HG03039 (cell line): ENCODE results near the gene SMG9.
"Not testable (repeated sequence)": the region's sequence is repeated elsewhere in the genome, so short reads cannot be mapped to it uniquely, and the experiment has no call there.

ENCODE experiments used
- ATAC-seq: cut with Tn5 transposase; IDR thresholded peaks from one replicate; pipeline ENCODE4 v1.9.1; 2021; ENCODE audit warnings: mild to moderate bottlenecking, moderate library complexity; ENCODE audit not compliant: unreplicated experiment

The SMG9 gene

DNA sequence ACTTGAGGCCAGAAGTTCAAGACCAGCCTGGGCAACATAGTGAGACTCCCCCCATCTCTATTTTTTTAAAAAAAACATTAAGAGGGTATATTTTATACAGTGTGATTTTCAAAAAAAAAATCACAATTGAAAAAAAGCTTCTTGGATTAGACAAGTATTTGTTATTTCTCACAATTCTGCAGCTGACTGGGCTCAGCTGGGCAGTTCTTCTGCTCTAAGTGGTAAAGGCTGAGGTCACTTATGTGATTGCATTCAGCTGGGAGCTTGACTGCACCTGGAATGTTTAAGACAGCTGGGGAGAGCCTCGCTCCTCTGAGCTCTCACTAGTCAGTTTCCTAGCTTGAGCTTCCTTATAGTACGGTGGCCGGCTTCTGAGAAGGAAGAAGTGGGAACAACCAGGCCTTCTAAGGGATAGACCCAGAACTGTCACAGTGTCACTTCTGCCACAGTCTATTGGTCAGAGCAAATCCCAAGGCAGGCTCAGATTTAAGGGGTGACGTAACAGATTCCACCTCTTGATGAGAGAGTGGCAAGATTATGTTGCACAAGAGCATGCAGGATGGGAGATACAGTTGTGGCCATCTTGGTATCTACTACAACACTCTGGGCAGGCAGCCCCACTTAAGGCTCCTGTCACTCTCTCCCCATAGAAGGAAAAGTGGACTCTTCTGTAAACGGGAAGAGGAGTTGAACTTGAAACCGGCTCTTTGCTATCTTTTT lies 58.6 kb downstream of the SMG9 start:
- ATAC-seq = no peak

DNA sequence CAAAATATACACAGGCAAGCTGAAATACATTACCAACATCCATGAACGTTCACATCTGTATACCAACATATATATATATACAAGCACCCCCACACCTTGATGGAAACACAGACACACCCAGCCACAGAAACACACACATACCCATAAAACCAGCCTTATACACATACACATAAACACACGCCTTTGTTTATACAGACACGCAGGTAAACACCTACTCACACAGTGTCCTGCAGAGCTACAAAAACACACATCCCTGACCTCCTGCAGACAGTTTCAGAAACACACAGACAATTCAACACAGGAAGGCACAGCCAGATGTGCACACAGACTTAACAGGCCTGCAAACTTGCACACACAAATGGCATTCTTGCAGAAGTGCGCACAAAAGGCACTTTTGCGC lies 60.2 kb downstream of the SMG9 start:
- ATAC-seq = no peak

DNA sequence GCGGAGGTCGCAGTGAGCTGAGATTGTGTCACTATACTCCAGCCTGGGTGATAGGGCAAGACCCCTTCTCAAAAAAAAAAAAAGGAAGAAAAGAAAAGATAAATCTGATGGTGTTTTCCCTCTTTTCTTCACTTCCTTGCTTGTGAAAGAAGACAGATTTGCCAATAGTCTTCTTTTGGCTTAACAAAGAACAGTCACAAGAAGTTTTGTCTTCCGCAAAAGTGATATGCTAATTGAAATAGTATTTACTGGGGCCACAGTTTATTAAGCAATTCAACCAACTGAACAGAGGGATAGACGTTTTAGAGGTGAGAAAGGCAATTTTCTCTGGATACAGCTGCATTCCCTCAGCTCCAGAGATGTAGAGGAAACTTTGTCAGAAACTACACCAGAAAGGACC lies 61.9 kb downstream of the SMG9 start:
- no peak for ATAC-seq

DNA sequence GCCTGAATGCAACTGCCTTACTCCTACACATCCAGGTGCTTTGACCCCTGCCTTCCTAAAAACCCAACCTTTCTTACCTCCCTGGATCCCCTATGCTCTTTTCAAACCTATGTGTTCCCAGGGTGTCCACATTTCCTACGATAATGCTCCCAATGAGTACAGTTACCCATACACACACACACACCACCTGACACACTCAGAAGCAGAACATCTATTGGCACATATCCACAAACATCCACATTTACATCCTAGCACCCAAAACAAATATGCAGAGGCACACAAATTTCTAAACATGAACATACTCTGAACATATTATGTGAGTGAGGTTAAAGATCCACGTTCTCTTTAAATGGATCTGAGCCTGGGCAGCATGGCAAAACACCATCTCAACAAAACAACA lies 62.4 kb downstream of the SMG9 start:
- no peak for ATAC-seq

DNA sequence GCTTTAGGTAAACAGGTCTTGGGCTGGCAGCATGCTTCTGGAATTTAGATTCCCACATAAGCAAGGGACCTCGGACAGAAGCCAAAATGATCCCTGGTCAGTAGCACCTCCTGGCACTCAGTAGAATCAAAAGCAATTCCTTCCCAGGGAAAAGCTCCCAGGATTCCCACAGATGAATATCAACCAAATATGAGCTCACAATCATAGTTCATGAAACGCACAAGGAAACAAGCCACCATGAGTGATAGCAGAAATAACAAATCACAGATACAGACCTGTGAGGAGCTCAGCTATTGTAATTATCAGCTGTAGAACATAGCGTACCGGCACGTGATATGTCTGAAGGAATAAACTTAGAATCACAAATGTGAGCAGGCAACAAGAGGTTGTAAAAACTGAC lies 63.0 kb downstream of the SMG9 start:
- ATAC-seq = no peak

GRCh38 chr19:43690890-43691289 lies 63.9 kb downstream of the SMG9 start:
- ATAC-seq = no peak

DNA sequence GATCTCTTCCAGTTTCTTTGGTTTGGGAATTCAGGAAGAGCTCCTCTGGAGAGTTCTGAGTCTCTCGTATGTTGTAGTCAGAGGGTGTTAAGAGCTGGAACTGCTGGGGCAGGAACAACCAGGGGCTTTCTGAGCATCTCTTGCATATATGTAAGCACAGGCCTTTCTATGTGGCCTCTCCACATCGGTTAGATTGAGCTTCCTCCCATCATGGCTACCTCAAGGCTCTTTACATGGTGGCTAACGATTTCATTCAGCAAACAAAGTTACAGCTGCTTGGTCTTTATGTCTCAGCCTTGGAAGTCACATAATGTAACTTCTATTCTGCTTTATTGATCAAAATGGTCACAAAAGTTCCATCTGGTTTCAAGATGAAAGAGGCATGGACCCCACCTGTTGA lies 64.3 kb downstream of the SMG9 start:
- ATAC-seq = no peak

DNA sequence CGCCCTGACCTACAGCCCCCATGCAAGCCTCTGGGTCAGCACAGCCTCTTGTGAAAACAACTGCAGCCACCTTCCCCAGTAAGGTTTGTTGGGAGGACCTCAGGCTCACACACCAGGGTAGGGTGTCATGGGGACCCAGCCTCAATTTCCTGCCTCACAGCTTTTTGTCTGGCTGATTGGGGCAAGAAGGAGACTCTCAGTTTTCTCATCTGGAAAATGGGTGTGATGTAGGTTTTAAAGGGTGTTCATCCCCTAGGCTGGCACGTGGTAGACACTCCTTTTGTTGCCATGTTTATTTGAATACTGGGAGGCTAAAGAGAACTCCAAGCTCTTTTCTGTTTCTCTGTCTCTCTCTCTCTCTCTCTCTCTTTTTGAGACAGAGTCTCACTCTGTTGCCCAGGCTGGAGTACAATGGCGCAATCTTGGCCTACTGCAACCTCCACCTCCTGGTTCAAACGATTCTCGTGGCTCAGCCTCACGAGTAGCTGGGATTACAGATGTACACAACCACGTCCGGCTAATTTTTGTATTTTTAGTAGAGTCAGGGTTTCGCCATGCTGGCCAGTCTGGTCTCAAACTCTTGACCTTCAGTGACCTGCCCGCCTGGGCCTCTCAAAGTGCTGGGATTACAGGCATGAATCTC lies 66.6 kb downstream of the SMG9 start:
- no peak for ATAC-seq

DNA sequence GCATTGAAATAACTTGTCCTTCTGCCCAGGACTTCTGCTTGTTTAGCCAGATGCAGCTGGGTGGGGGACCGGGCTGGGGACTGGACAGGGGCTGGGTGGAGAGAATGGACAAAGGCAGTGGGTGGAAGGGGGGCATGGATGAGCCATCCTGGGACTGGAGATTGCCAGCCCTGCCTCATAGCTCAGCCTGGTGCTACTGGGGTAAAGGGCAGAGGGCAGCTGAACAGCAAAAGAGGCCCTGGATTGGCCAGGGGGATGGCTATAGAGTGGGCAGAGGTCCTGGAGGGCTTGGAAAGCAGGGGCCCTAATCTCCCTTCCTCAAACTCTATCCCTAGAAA lies 67.1 kb downstream of the SMG9 start:
- no peak for ATAC-seq

DNA sequence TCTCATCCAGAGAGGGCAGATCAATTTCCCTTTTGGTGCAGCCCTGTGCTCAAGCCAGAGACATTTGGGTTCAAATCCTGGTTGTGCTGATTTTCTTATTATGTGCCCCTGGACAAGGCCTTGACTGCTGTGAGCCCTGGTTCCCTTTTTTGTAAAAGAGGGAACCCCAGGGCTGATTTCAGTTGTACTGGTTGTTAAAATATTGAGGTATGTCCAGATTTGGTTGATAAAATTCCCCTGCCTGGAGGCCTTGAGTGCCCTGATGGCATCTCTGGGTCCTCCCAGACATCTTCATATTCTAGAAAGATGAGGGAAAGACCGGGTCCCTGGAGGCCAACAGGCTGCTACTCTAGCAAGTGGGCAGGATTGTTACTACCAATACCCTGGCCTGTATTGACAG lies 70.4 kb downstream of the SMG9 start:
- ATAC-seq = no peak

- no peak for ATAC-seq
Measured at GRCh38 chr19:43683905-43684304, 70.9 kb downstream of the SMG9 start.

- no peak for ATAC-seq
Measured at GRCh38 chr19:43682824-43683661, 71.7 kb downstream of the SMG9 start.

DNA sequence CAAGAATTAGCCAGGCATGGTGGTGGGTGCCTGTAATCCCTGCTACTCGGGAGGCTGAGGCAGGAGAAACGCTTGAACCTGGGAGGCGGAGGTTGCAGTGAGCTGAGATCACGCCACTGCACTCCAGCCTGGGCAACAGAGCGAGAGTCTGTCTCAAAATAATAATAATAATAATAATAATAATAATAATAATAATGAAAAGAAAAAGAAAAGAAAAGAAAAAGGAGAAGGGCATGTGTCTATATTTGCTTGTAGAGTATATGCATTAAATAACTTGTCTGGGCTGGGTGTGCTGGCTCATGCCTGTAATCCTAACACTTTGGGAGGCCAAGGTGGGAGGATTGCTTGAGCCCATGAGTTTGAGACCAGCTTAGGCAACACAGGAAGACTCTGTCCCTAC lies 72.5 kb downstream of the SMG9 start:
- ATAC-seq = not testable (repeated sequence)

- ATAC-seq = no peak
Measured at GRCh38 chr19:43681821-43682220, 72.9 kb downstream of the SMG9 start.

DNA sequence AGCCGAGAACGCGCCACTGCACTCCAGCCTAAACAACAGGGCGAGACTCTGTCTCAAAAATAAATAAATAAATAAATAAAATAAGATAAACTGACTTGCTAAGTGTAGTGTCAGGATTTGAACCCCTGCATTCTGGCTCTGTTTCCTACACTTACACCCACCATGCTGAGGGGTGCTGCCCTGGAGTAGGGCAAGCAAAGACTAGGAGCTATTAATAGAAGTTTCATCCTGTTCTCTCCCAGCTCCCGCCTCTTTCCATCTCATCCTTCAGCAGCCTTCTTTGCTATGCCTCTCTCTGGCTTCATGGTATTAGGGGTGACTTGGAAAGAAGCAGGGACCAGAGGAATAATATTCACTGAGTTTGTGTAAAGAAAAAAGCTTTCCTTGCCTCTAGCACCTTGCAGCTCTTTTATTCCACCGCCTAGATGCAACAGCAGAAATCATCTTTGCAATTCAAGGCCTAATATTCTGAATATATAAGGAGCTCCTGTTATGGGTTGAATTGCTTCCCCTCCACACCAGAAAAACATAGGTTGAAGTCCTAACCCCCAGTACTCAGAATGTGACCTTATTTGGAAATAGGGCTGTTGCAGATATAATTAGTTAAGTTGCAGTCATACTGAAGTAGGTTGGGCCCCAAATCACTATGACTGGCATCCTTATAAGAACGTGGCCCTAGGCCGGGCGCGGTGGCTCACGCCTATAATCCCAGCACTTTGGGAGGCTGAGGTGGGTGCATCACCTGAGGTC lies 76.1 kb downstream of the SMG9 start:
- no peak for ATAC-seq
